Mesodermal cell (in vitro differentiated cells): ENCODE results near the gene KRT79.

ENCODE experiments used
- H3K27ac ChIP-seq: 2 replicates; pipeline ENCODE4 v1.7.0; 2013; ENCODE audit warnings: mild to moderate bottlenecking, low read depth, low read length, moderate library complexity; ENCODE audit not compliant: severe bottlenecking
- H3K36me3 ChIP-seq: 2 replicates; pipeline ENCODE4 v1.7.1; 2013; ENCODE audit warnings: mild to moderate bottlenecking, low read length, moderate library complexity; ENCODE audit not compliant: control insufficient read depth, insufficient read depth
- H3K4me1 ChIP-seq: one replicate; pipeline ENCODE4 v1.7.1; 2013; ENCODE audit warnings: mild to moderate bottlenecking, low read length; ENCODE audit not compliant: insufficient read depth, control insufficient read depth, poor library complexity, severe bottlenecking
- H3K4me3 ChIP-seq: 2 replicates; pipeline ENCODE4 v1.7.0; 2013; ENCODE audit warnings: low read length, control low read depth, mild to moderate bottlenecking; ENCODE audit not compliant: insufficient read depth, poor library complexity, severe bottlenecking; ENCODE audit errors: extremely low read depth
- H3K9me3 ChIP-seq: 2 replicates; pipeline ENCODE4 v1.7.1; 2013; ENCODE audit warnings: mild to moderate bottlenecking, low read length, moderate library complexity; ENCODE audit not compliant: control insufficient read depth
- WGBS, 2 experiments: methylation state at CpG; one replicate each; pipeline ENCODE4 v1.1.5; 2013; ENCODE audit warnings: missing lambda C conversion rate in 2 of 2; ENCODE audit not compliant: insufficient coverage in 2 of 2; 5-methylcytosine and 5-hydroxymethylcytosine counted together

KRT79 gene

DNA sequence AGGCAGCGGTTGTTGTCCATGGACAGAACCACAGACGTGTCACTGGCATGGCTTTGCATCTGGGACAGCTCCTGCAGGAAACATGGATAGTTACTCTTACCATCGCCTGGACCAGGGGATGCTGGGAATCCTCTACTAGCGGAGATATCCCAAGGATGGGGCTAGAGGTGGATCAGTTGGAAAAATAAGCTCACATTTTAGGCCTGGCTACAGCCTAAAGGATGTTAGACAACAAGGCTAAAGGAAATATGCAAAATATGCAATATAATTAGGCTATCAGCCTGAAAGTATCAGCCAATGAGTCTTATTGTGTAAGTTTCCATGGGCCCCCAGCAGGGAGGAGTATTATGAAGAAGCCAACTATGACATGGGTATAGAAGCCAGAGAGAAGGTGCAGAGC, 61.9 kb downstream of the KRT79 start:
- H3K27ac ChIP-seq, result no peak overlapping the region

DNA sequence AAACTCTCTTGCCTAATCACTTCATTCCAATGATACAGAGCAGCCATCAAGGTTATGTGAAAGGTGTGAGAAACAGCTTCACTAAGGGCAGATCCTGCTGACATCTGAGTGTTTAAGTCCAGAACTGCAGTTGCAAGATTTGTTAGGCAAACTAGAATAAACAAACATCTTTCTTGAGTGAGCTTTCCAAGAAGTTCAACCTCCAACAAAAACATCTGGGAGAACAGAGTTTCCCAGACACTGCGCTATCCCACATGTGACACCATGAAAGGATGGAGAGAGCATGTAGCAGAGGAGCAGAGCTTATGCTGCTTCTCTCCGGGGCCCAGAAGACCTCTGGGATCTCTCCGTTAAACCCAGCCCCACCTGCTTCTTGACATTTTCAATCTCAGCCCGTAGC, 62.6 kb downstream of the KRT79 start:
- Histone ChIP-seq H3K36me3 (no peaks in the 10 kb centered on the region), H3K9me3 (no peaks in the 10 kb centered on the region), H3K4me3 (no peak overlapping the region), H3K4me1 (peaks cover 5% of the 10 kb centered on the region), H3K27ac (no peak overlapping the region)
- WGBS, 2 experiments, result 74 to 82% methylated on average over 3 to 4 of the region's 4 CpGs

More for the DNA sequence above, 61.9 kb downstream of the KRT79 start:
- Histone ChIP-seq H3K36me3 (no peaks in the 10 kb centered on the region), H3K4me3 (no peak overlapping the region), H3K9me3 (no peaks in the 10 kb centered on the region), H3K4me1 (peaks cover 5% of the 10 kb centered on the region)
- 91 to 95% methylated on average over 4 of the region's 4 CpGs for WGBS, 2 experiments
